NCI-H2227 (cell line): ENCODE measurements around the gene SSBP4.

ENCODE experiments used
- DNase-seq: peaks from one replicate; lab custom pipeline; 2025; ENCODE audit not compliant: unreplicated experiment; lab: John Stamatoyannopoulos, UW

SSBP4 gene

GRCh38 chr19:18419699-18420460 is 682 bp downstream of the SSBP4 start:
- peak; percentile 38 for DNase-seq

DNA sequence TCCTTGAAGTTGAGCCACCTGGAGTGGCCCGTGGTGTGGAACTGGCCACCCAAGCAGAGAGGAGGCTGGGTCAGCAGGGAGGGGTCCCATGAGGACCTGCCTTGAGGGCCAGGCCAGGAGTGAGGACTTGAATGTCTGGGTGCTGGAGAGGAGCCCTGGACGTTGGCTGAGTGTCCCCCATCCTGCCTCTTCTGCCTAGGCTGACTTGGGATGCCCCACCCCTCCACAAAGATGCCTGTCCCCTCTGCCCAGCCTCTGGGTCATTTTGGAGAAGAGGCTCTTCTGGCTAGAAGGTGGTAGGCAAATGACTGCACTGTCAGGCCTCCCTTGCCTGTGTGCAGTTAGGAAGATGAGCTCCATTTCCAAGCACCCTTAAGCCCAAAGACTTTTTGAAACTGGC is 1.7 kb downstream of the SSBP4 start:
- DNase-seq = no peak

DNA sequence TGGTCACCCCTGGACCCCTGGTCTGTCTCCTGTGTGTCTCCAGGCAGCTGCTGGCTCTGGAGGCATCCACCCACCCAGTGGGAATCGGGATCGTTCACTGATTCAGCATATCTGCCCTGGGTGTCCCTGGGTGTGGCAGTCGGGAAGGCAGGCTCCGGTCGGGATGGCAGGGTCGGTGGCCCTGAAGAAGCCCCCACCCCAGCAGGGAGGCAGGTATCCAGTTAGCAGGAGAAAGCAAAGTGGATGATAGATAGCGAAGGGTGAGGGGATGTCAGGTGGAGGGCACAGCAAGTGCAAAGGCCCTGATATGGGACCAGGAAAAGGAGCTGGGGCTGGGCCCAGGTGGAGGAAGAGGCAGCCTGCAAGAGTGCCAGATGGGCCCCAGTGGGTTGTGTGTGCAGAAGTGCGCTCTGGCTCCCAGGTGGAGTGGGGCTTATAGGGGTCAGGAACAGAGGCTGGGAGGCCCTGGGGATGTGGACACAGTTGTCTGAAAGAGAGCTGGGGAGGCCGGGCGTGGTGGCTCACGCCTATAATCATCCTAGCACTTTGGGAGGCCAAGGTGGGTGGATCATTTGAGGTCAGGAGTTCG is 2.3 kb downstream of the SSBP4 start:
- no peak for DNase-seq

GRCh38 chr19:18422530-18423191 is 3.5 kb downstream of the SSBP4 start:
- no peak for DNase-seq

- DNase-seq = no peak
These were observed 4.2 kb downstream of the SSBP4 start for GRCh38 chr19:18423258-18424020.

DNA sequence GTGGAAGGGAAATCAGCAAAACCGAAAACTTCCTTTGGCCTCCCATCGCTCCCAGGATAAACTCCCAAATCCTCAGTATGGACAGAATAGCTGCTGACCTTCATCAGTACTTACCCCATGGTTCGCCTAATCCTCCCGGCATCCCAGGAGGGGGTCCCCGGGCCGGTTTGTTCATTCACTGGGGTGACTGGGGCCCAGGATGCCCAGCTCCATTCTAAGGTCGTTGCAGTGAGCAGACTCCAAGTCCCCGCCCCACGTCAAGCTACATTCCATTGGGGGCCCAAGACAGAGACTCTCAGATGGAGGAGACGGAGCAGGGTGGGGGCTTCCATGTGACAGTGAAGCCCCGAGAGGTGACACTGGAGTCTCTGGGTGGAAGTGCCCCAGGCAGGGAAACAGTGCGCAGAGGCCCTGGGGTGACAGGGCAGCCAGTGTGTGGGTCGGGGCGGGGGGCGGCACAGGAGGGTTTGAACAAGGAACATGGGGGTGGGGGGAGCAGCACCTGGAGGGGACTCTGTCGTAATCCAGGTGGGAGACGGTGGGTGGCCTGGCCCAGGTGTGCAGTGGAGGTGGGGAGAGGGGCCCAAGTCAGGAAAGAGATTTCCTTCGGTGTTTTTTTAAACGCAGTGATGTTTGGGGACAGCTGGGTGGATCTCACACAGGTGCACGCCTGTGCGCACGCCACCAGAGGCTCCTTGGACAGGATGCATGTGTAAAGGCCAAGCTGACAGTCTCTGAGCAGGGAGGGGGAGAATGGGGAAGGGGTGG is 5.1 kb downstream of the SSBP4 start:
- no peak for DNase-seq

DNA sequence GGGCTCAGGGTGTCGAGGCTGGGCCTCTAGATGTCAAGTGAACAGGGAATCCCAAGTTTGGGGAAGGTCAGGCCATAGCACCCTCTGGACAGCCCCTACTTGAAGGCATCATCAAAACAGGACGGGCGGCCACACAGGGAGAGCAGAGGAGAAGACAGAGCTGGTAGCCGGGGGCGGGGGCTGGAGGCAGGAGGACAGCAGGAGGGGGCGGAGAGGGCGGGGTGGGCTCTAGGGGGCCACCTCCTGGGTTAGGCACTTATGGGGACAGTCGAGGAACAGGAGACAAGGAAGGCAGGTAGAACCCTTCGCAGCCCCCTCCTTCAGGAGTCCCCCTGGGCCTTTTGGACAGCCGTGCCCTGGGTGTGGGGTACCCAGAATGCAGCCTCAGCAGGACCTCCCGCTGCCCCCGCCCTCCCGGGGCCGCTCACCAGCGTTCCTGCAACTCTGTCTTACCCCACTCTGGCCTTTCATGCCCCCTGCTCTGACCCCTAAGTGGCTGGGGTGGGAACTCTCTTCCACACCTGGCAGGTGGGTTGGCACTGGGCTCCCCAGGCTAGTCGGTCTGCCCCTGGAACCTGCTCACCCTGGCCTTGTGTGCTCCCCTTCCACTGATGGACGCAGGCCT is 5.8 kb downstream of the SSBP4 start:
- no peak for DNase-seq

DNA sequence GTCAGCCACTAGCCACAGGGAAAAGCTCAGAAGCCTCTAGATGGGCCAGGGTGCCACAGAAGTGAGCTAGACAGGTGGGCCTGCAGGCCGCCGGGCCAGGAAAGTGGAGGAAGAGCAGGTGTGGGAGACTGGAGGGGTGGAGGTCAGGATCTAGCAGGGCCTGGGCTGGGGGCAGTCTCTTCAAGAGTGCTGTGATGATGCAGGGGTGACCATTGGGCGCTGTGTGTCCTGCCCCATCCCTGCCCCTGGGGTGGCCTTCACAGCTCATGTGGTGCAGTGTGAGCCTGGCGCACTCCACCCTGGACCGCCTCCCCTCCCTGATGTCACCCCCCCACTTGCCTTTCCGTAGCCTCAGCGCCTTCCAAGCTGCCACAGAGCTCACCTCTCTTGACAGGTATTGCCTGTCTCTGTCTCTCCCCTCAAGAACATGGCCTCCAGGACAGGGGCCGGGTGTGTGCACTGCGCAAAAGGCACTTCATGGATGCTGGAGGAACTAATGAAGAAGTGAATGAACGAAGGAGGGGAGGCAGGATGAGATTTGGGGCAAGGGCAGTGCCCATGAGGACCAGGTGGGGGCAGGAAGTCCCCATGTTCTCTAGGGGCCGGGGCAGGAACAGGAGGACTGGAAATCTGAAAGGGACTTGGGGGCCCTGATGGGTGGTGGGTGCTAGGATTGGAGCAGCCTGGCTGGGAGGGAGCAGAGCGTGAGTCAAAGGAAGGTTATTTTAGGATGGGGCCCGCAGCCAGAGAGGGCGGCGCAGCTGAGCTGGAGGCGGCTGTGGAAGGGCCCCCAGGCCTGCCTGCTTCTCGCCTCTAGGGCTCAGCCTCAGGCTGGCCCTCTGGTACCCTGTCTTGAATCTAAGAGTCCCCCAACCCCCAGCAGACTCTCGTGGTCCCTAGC is 6.6 kb downstream of the SSBP4 start:
- DNase-seq = no peak

DNA sequence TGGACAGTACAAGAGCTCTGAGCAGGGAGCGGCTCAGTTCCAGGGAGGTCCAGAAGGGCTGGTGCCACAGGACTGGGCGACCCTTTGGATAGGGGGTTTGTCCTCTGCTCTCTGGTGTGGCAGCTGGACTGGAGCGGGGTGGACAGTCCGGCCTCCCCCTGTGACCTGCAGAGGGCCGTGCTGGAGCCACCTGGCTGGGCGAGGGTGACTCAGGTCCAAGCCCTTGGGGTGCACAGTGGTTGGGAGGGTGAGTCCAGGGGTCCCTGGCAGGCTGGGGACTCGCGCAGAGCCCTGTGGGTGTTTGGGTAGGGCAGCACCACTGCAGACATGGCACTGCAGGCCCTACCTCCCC is 7.2 kb downstream of the SSBP4 start:
- no peak for DNase-seq

- DNase-seq = no peak
These were observed 8.0 kb downstream of the SSBP4 start for GRCh38 chr19:18427080-18427742.

DNA sequence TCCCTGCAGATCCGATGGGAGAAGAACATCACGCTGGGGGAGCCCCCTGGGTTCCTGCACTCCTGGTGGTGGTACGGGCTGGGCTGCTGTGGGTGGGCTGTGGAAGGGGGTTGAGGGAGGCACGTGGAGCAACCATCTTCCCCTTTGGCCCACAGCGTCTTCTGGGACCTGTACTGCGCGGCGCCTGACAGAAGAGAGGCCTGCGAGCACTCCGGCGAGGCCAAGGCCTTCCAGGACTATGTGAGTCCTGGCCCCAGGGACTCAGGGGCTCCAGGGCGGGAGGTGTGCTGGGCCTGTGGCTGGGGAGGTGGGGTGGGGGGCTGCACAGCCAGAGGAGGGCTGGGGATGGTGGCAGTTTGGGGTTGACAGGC is 8.5 kb downstream of the SSBP4 start:
- no peak for DNase-seq

GRCh38 chr19:18428173-18428786 is 9.1 kb downstream of the SSBP4 start:
- no peak for DNase-seq

GRCh38 chr19:18428787-18429674 is 9.8 kb downstream of the SSBP4 start:
- peak; percentile 94 for DNase-seq

- no peak for DNase-seq
These were observed 10.7 kb downstream of the SSBP4 start for GRCh38 chr19:18429717-18430416.

- DNase-seq = no peak
These were observed 11.4 kb downstream of the SSBP4 start for GRCh38 chr19:18430417-18431144.
